ENCODE data around the gene NUAK2.
"Not testable (repeated sequence)": the region's sequence is repeated elsewhere in the genome, so short reads cannot be mapped to it uniquely, and the experiment has no call there.

Gene NUAK2

DNA sequence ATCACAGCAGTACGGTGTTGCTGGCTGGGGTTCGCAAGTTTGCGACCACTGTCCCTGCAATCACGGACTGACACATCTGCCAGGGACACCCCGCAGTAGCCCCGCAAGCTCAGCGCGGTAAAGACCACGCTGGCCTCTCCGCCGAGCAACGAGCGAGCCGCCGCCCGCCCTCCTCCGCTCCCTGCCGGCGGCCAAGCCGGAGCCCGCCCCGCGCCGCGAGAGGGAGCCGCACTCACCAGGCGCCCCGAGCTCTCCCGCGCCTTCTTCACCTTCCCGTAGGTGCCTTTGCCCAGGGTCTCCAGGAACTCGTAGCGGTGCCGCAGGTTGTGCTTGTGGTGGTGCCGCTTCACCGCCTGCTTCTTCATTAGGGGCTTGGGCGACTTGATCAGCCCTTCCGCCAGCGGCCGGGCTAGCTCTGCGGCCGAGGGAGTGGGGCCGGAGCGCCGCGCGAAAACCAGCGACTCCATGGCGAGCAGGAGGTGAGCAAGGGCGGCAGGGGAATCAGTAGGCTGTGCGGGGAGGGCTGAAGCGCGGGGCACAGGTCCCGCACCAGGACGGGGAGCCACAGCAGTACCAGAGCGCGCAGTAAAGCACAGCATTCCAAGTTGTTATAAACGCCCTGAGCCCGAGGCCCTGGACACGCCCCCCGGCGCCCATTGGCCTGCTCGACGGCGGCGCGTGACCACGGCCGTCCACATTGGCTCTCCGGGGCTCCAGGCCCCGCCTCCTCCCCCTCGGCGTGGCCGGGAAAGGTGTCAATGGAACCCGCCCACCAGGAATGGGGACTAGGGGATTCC, at the start of gene NUAK2:
TSS of gene NUAK2 (minus strand) at position 584 of the 797 bp plus-strand sequence. CDS start at position 467, 117 bp downstream.
- peak within 1 kb of the TSS; percentile 35 for H3K4me3 ChIP-seq (ENCODE audit: low read depth, low read length)
- TF ChIP-seq, protein P1, sequence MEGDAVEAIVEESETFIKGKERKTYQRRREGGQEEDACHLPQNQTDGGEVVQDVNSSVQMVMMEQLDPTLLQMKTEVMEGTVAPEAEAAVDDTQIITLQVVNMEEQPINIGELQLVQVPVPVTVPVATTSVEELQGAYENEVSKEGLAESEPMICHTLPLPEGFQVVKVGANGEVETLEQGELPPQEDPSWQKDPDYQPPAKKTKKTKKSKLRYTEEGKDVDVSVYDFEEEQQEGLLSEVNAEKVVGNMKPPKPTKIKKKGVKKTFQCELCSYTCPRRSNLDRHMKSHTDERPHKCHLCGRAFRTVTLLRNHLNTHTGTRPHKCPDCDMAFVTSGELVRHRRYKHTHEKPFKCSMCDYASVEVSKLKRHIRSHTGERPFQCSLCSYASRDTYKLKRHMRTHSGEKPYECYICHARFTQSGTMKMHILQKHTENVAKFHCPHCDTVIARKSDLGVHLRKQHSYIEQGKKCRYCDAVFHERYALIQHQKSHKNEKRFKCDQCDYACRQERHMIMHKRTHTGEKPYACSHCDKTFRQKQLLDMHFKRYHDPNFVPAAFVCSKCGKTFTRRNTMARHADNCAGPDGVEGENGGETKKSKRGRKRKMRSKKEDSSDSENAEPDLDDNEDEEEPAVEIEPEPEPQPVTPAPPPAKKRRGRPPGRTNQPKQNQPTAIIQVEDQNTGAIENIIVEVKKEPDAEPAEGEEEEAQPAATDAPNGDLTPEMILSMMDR (IDR thresholded peaks at IDR 0.05; ENCODE audit: borderline replicate concordance, insufficient read depth, low read depth, low read length), result 0 out of 2 replicates have a peak, but pooled peaks have one; percentile 26

- H3K4me3 ChIP-seq (ENCODE audit: low read depth, low read length), result no peak overlapping the region
- TF ChIP-seq, protein P1 (IDR thresholded peaks at IDR 0.05; ENCODE audit: borderline replicate concordance, insufficient read depth, low read depth, low read length), result no peak
Observed at GRCh38 chr1:205370780-205371179, 49.2 kb upstream of the NUAK2 start.

- TF ChIP-seq, protein P1 (IDR thresholded peaks at IDR 0.05; ENCODE audit: borderline replicate concordance, insufficient read depth, low read depth, low read length), result no peak
- no peak overlapping the region for H3K4me3 ChIP-seq (ENCODE audit: low read depth, low read length)
Observed at GRCh38 chr1:205369701-205370123, 48.2 kb upstream of the NUAK2 start.

DNA sequence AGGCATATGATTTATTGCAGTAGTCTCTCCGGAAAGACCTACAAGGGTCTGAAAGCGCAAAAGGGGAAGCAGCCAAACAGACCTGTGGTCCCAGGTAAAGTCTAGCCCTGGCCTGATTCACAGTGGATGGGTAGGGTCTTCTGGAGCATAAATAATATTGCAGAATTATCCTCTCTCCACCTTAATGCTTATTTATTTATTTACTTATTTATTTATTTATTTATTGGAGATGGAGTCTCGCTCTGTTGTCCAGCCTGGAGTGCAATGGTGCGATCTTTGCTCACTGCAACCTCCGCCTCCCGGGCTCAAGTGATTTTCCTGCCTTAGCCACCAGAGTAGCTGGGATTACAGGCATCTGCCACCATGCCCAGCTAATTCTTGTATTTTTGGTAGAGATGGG, 46.9 kb upstream of the NUAK2 start:
- TF ChIP-seq, protein P1 (IDR thresholded peaks at IDR 0.05; ENCODE audit: borderline replicate concordance, insufficient read depth, low read depth, low read length), result no peak
- H3K4me3 ChIP-seq (ENCODE audit: low read depth, low read length), result no peak overlapping the region

DNA sequence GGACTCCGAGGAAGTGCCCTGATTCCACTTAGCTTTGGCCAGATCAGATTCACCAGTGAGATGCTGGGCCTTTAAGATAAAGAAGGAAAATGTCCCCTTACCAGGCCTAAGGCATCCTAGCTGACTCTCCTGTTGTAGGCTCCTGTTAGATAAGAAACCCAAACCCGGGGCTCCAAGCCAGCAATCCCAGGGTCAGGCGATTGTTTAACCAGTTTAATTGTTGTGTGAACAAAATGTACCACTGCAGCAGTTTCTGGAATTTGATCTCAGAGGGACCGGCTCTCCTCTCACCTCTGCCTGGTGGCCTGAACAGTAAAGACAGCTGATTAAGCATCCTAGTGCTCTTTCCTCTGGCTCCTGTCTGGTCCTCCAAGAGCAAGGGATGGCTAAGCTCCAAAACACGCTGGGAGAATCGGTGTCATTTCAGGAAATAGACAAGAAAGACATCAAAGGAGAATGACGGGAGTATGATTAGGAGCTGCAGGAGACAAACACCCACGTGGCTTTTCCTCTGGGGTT, 44.5 kb upstream of the NUAK2 start:
- no peak overlapping the region for H3K4me3 ChIP-seq (ENCODE audit: low read depth, low read length)
- TF ChIP-seq, protein P1 (IDR thresholded peaks at IDR 0.05; ENCODE audit: borderline replicate concordance, insufficient read depth, low read depth, low read length), result no peak

DNA sequence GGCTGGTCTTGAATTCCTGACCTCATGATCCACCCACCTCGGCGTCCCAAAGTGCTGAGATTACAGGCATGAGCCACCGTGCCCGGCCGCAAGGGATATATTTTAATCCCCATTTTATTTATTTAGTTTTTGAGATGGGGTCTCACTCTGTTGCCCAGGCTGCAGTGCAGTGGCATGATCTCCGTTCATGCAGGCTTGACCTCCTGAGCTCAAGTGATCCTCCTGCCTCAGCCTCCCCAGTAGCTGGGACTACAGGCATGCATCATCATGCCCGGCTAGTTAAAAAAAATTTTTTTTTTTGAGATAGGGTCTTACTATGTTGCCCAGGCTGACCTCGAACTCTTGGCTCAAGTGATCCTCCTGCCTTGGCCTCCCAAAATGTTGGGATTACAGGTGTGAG, 43.5 kb upstream of the NUAK2 start:
- not testable (repeated sequence) for H3K4me3 ChIP-seq (ENCODE audit: low read depth, low read length)

GRCh38 chr1:205360891-205361290, 39.3 kb upstream of the NUAK2 start:
- H3K4me3 ChIP-seq (ENCODE audit: low read depth, low read length), result no peak overlapping the region
- TF ChIP-seq, protein P1 (IDR thresholded peaks at IDR 0.05; ENCODE audit: borderline replicate concordance, insufficient read depth, low read depth, low read length), result no peak
